Progenitor cell of endocrine pancreas (in vitro differentiated cells): Measurements from ENCODE around the gene SACM1L. TPM values are rescaled to one million over a fixed set of nuclear protein-coding genes. Genes with fewer than 3 reads are reported as not detected.
A peak's percentile ranks its signal among the peaks of the same experiment; 100 is the strongest.
"Not testable (repeated sequence)": the region's sequence is repeated elsewhere in the genome, so short reads cannot be mapped to it uniquely, and the experiment has no call there.

Experiments
- DNase-seq: peaks from one replicate; pipeline ENCODE4 v3.0.0; 2021; ENCODE audit warnings: low spot score; ENCODE audit not compliant: unreplicated experiment
- H3K27ac Mint-ChIP-seq: 2 replicates; pipeline ENCODE4 v1.8.0; 2021; ENCODE audit warnings: mild to moderate bottlenecking, moderate library complexity, mixed read lengths
- H3K27me3 Mint-ChIP-seq: 2 replicates; pipeline ENCODE4 v1.8.0; 2021; ENCODE audit warnings: mixed read lengths
- H3K36me3 Mint-ChIP-seq: 2 replicates; pipeline ENCODE4 v1.8.0; 2022; ENCODE audit warnings: mixed read lengths; ENCODE audit not compliant: insufficient read depth
- H3K4me1 Mint-ChIP-seq: 2 replicates; pipeline ENCODE4 v1.8.0; 2021; ENCODE audit warnings: low read depth, mixed read lengths
- H3K4me3 Mint-ChIP-seq: 2 replicates; pipeline ENCODE4 v1.8.0; 2021; ENCODE audit warnings: low read depth, mild to moderate bottlenecking, moderate library complexity, mixed read lengths
- H3K9me3 Mint-ChIP-seq: 2 replicates; pipeline ENCODE4 v1.8.0; 2021; ENCODE audit warnings: low read depth, mixed read lengths
- total RNA-seq: library from RNA; stranded (reverse); gene quantifications from 2 replicates; pipeline ENCODE4 v1.2.1, GENCODE V29; 2021
- TF ChIP-seq, protein P1 (sequence below): fragments of 200-600 bp; sonication (generic); IDR thresholded peaks from one replicate; pipeline ENCODE4 v1.5.0; 2021; ENCODE audit warnings: antibody characterized with exemption, mild to moderate bottlenecking; ENCODE audit not compliant: unreplicated experiment

SACM1L gene
- total RNA-seq, 1 donor from 2014 or later = 56.7 TPM

GRCh38 chr3:45682311-45682710 lies 6.9 kb upstream of the SACM1L start:
- no peak overlapping the region for H3K4me3 Mint-ChIP-seq
- peaks cover 7% of the 10 kb centered on the region for H3K4me1 Mint-ChIP-seq

DNA sequence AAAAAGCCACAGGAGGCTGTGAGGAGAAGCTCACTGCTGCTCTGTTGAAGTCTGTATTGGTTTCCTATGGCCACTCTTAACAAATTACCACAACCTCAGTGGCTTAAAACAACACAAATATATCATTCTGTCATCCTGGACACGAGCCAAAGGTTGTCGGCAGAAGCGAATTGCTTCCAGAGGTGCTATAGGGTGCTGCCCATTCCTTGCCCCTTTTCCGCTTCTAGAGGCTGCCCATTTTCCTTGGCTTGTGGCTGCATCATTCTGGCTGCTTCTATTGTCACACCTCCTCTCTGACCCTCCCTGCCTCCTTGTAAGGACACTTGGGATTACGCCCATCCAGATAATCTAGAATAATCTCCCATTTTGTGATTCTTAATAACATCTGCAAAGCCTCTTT lies 6.4 kb upstream of the SACM1L start:
- no peak overlapping the region for H3K27ac Mint-ChIP-seq
- H3K4me3 Mint-ChIP-seq = no peak overlapping the region
- H3K4me1 Mint-ChIP-seq = peaks cover 7% of the 10 kb centered on the region
- H3K9me3 Mint-ChIP-seq = no peaks in the 10 kb centered on the region
- no peaks in the 10 kb centered on the region for H3K36me3 Mint-ChIP-seq
- TF ChIP-seq, protein P1, sequence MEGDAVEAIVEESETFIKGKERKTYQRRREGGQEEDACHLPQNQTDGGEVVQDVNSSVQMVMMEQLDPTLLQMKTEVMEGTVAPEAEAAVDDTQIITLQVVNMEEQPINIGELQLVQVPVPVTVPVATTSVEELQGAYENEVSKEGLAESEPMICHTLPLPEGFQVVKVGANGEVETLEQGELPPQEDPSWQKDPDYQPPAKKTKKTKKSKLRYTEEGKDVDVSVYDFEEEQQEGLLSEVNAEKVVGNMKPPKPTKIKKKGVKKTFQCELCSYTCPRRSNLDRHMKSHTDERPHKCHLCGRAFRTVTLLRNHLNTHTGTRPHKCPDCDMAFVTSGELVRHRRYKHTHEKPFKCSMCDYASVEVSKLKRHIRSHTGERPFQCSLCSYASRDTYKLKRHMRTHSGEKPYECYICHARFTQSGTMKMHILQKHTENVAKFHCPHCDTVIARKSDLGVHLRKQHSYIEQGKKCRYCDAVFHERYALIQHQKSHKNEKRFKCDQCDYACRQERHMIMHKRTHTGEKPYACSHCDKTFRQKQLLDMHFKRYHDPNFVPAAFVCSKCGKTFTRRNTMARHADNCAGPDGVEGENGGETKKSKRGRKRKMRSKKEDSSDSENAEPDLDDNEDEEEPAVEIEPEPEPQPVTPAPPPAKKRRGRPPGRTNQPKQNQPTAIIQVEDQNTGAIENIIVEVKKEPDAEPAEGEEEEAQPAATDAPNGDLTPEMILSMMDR = no peak
- H3K27me3 Mint-ChIP-seq = no peaks in the 10 kb centered on the region
- no peak for DNase-seq

More at GRCh38 chr3:45682311-45682710, 6.9 kb upstream of the SACM1L start:
- H3K27ac Mint-ChIP-seq = no peak overlapping the region
- TF ChIP-seq, protein P1 = no peak
- no peaks in the 10 kb centered on the region for H3K27me3 Mint-ChIP-seq
- H3K36me3 Mint-ChIP-seq = peaks cover 1% of the 10 kb centered on the region
- no peak for DNase-seq
- no peaks in the 10 kb centered on the region for H3K9me3 Mint-ChIP-seq

DNA sequence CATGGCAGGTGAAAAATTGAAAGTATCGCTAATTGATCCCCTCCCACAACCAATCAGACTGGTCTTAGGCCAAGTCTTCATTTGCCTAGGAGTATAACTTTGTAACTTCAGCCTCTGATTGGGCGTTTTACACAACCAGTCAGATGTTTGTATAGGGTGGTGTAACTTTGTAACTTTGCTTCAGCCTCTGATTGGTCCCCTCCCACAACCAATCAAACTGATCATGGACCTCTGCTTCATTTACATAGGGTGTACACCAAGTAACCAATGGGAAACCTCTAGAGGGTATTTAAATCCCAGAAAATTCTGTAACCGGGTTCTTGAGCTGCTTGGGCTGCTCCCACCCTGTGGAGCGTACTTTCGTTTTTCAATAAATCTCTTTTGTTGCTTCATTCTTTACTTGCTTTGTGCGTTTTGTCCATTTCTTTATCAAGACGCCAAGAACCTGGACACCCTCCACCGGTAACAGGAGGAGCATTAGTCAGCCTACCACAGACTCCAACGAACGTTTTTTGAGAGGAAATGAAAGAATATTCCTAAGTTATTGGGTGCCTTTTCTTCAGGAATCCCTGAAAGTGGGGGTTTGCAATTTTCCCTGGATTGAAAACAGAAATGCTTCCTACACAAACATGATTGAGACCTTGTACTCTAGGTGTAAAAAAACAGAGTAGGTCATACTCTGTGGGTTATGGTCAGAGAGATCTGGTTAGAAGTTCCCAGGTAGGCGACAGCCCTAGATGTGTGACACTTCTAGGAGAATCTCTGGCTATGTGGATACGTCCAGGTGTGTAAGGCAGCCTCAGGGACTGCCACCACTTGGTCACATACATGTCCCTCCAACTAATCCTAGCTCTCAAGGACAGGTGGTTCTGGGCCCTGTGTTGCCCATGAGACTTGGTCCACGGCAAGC lies 5.5 kb upstream of the SACM1L start:
- Mint-ChIP-seq H3K9me3 (no peaks in the 10 kb centered on the region), H3K27ac (peak overlapping the region; percentile 5), H3K4me3 (no peak overlapping the region), H3K27me3 (no peaks in the 10 kb centered on the region), H3K36me3 (no peaks in the 10 kb centered on the region), H3K4me1 (peaks cover 7% of the 10 kb centered on the region)
- TF ChIP-seq, protein P1 = no peak
- no peak for DNase-seq

DNA sequence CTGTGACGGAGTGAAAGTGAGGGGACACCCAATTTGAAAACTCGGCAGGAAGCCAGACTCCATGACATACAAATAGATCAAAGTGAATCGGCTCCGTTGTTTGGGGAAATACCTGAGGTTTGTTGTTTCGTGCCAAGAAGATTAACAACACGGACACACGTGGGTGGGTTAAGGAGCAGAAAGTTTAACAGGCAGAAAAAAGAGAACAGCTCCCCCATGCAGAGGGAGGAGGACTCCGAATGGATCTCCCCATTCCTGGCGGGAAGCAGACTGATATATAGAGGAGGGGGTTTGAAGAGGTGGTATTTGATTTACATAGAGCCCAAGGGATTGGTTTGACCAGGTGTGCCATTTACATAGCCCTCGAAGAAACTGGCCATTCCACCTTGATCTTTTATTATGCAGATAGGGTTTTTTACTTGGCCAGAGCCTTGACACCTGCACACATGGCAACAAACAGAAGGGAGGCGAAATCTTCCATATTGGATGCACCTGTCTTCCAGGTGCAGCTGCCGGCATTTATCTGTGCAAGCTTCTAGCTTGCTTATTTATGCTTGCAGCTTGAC lies 4.8 kb upstream of the SACM1L start:
- Mint-ChIP-seq H3K9me3 (no peaks in the 10 kb centered on the region), H3K4me1 (peaks cover 10% of the 10 kb centered on the region), H3K4me3 (no peak overlapping the region), H3K36me3 (peaks cover 2% of the 10 kb centered on the region), H3K27me3 (no peaks in the 10 kb centered on the region), H3K27ac (peak overlapping the region; percentile 5)
- TF ChIP-seq, protein P1 = no peak
- DNase-seq = no peak

GRCh38 chr3:45685722-45686121 lies 3.5 kb upstream of the SACM1L start:
- H3K4me1 Mint-ChIP-seq = peaks cover 15% of the 10 kb centered on the region
- H3K27ac Mint-ChIP-seq = peak overlapping the region; percentile 93
- H3K9me3 Mint-ChIP-seq, H3K36me3 Mint-ChIP-seq, H3K4me3 Mint-ChIP-seq, H3K27me3 Mint-ChIP-seq, DNase-seq: not testable (repeated sequence)
